ENCODE measurements around the gene CFAP77.

CFAP77 gene

GRCh38 chr9:132430998-132431397 lies 21.0 kb downstream of the CFAP77 start:
- ATAC-seq: no peak
- TF ChIP-seq ZC3H10 (CRISPR knock-in tag; IDR thresholded peaks at IDR 0.05) (no peak), ZNF565 (CRISPR knock-in tag; conservative IDR thresholded peaks at IDR 0.05; ENCODE audit: low read depth) (no peak), ESRRG (CRISPR knock-in tag; IDR thresholded peaks at IDR 0.05) (no peak), GLIS3 (CRISPR knock-in tag; IDR thresholded peaks at IDR 0.05) (no peak), ARNTL (CRISPR knock-in tag; IDR thresholded peaks at IDR 0.05; ENCODE audit: borderline replicate concordance, low read depth) (no peak), ZNF70 (CRISPR knock-in tag; IDR thresholded peaks at IDR 0.05) (no peak), ZFP3 (CRISPR knock-in tag; IDR thresholded peaks at IDR 0.05) (no peak), BACH2 (CRISPR knock-in tag; IDR thresholded peaks at IDR 0.05; ENCODE audit: borderline replicate concordance) (no peak), RARB (CRISPR knock-in tag; IDR thresholded peaks at IDR 0.05) (no peak), ZNF8 (CRISPR knock-in tag; IDR thresholded peaks at IDR 0.05) (no peak), OSR1 (CRISPR knock-in tag; IDR thresholded peaks at IDR 0.05) (no peak)
- TF ChIP-seq, protein P1, sequence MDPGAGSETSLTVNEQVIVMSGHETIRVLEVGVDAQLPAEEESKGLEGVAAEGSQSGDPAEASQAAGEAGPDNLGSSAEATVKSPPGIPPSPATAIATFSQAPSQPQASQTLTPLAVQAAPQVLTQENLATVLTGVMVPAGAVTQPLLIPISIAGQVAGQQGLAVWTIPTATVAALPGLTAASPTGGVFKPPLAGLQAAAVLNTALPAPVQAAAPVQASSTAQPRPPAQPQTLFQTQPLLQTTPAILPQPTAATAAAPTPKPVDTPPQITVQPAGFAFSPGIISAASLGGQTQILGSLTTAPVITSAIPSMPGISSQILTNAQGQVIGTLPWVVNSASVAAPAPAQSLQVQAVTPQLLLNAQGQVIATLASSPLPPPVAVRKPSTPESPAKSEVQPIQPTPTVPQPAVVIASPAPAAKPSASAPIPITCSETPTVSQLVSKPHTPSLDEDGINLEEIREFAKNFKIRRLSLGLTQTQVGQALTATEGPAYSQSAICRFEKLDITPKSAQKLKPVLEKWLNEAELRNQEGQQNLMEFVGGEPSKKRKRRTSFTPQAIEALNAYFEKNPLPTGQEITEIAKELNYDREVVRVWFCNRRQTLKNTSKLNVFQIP (CRISPR knock-in tag; IDR thresholded peaks at IDR 0.05; ENCODE audit: borderline replicate concordance, low read depth): no peak
- TF ChIP-seq, protein P2, sequence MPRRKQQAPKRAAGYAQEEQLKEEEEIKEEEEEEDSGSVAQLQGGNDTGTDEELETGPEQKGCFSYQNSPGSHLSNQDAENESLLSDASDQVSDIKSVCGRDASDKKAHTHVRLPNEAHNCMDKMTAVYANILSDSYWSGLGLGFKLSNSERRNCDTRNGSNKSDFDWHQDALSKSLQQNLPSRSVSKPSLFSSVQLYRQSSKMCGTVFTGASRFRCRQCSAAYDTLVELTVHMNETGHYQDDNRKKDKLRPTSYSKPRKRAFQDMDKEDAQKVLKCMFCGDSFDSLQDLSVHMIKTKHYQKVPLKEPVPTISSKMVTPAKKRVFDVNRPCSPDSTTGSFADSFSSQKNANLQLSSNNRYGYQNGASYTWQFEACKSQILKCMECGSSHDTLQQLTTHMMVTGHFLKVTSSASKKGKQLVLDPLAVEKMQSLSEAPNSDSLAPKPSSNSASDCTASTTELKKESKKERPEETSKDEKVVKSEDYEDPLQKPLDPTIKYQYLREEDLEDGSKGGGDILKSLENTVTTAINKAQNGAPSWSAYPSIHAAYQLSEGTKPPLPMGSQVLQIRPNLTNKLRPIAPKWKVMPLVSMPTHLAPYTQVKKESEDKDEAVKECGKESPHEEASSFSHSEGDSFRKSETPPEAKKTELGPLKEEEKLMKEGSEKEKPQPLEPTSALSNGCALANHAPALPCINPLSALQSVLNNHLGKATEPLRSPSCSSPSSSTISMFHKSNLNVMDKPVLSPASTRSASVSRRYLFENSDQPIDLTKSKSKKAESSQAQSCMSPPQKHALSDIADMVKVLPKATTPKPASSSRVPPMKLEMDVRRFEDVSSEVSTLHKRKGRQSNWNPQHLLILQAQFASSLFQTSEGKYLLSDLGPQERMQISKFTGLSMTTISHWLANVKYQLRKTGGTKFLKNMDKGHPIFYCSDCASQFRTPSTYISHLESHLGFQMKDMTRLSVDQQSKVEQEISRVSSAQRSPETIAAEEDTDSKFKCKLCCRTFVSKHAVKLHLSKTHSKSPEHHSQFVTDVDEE (CRISPR knock-in tag; IDR thresholded peaks at IDR 0.05): no peak
- TF ChIP-seq, protein P3, sequence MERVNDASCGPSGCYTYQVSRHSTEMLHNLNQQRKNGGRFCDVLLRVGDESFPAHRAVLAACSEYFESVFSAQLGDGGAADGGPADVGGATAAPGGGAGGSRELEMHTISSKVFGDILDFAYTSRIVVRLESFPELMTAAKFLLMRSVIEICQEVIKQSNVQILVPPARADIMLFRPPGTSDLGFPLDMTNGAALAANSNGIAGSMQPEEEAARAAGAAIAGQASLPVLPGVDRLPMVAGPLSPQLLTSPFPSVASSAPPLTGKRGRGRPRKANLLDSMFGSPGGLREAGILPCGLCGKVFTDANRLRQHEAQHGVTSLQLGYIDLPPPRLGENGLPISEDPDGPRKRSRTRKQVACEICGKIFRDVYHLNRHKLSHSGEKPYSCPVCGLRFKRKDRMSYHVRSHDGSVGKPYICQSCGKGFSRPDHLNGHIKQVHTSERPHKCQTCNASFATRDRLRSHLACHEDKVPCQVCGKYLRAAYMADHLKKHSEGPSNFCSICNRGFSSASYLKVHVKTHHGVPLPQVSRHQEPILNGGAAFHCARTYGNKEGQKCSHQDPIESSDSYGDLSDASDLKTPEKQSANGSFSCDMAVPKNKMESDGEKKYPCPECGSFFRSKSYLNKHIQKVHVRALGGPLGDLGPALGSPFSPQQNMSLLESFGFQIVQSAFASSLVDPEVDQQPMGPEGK (CRISPR knock-in tag; IDR thresholded peaks at IDR 0.05; ENCODE audit: borderline replicate concordance): no peak

GRCh38 chr9:132434881-132435280 lies 24.9 kb downstream of the CFAP77 start:
- TF ChIP-seq ZC3H10 (CRISPR knock-in tag; IDR thresholded peaks at IDR 0.05) (no peak), TCF4 (CRISPR knock-in tag; IDR thresholded peaks at IDR 0.05; ENCODE audit: borderline replicate concordance) (no peak), CSDC2 (CRISPR knock-in tag; IDR thresholded peaks at IDR 0.05) (no peak), SNAI2 (CRISPR knock-in tag; IDR thresholded peaks at IDR 0.05) (no peak), OSR1 (CRISPR knock-in tag; IDR thresholded peaks at IDR 0.05) (no peak), TOX (CRISPR knock-in tag; IDR thresholded peaks at IDR 0.05; ENCODE audit: borderline replicate concordance) (no peak), ISL1 (CRISPR knock-in tag; IDR thresholded peaks at IDR 0.05) (no peak), GLIS3 (CRISPR knock-in tag; IDR thresholded peaks at IDR 0.05) (no peak), ZFP3 (CRISPR knock-in tag; IDR thresholded peaks at IDR 0.05) (no peak), ZNF8 (CRISPR knock-in tag; IDR thresholded peaks at IDR 0.05) (no peak), ZFP30 (CRISPR knock-in tag; IDR thresholded peaks at IDR 0.05) (no peak), ARNTL (CRISPR knock-in tag; IDR thresholded peaks at IDR 0.05; ENCODE audit: borderline replicate concordance, low read depth) (no peak), ZNF70 (CRISPR knock-in tag; IDR thresholded peaks at IDR 0.05) (no peak), RARB (CRISPR knock-in tag; IDR thresholded peaks at IDR 0.05) (no peak), ESRRG (CRISPR knock-in tag; IDR thresholded peaks at IDR 0.05) (no peak), BACH2 (CRISPR knock-in tag; IDR thresholded peaks at IDR 0.05; ENCODE audit: borderline replicate concordance) (no peak)
- TF ChIP-seq, protein P3 (CRISPR knock-in tag; IDR thresholded peaks at IDR 0.05; ENCODE audit: borderline replicate concordance): no peak
- no peak for ATAC-seq

DNA sequence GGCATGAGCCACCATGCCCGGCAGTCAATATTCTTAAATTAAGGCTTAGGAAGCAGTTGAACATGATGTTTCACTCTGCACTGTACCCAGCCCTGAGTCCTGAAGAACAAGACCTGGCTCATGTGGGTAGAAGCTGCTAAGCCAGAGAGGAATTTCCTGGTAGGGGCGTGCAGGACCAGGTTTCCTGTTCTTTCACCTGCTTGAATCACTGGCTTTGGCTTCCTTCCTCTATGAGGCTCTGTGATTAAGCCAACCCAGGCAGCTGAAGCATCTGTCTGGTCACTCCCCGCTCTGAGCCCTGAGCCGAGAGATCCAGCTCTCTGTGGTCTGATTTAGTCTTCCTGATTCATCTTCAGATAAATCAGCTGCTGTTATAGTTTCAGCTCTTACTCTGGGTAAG lies 29.1 kb downstream of the CFAP77 start:
- TF ChIP-seq ESRRG (CRISPR knock-in tag; IDR thresholded peaks at IDR 0.05) (no peak), ZFP3 (CRISPR knock-in tag; IDR thresholded peaks at IDR 0.05) (no peak), ZFP30 (CRISPR knock-in tag; IDR thresholded peaks at IDR 0.05) (no peak), PPARA (CRISPR knock-in tag; IDR thresholded peaks at IDR 0.05; ENCODE audit: borderline replicate concordance) (no peak), CSDC2 (CRISPR knock-in tag; IDR thresholded peaks at IDR 0.05) (no peak)
- no peak for ATAC-seq

Data from SK-N-SH treated with all-trans-retinoic acid at 6 μM for 48 hours (cell line).